Diencephalon (tissue), 1 donor: ENCODE measurements around the gene CLTC. TPM values are rescaled to one million over a fixed set of nuclear protein-coding genes. Genes with fewer than 3 reads are reported as not detected.

ENCODE experiments used
- total RNA-seq: library from RNA; depleted of rRNA; stranded (reverse); fragments of >200 nt; gene quantifications from one replicate; pipeline ENCODE4 v1.2.3, GENCODE V29; 2014

The CLTC gene
- total RNA-seq: 489 TPM

DNA sequence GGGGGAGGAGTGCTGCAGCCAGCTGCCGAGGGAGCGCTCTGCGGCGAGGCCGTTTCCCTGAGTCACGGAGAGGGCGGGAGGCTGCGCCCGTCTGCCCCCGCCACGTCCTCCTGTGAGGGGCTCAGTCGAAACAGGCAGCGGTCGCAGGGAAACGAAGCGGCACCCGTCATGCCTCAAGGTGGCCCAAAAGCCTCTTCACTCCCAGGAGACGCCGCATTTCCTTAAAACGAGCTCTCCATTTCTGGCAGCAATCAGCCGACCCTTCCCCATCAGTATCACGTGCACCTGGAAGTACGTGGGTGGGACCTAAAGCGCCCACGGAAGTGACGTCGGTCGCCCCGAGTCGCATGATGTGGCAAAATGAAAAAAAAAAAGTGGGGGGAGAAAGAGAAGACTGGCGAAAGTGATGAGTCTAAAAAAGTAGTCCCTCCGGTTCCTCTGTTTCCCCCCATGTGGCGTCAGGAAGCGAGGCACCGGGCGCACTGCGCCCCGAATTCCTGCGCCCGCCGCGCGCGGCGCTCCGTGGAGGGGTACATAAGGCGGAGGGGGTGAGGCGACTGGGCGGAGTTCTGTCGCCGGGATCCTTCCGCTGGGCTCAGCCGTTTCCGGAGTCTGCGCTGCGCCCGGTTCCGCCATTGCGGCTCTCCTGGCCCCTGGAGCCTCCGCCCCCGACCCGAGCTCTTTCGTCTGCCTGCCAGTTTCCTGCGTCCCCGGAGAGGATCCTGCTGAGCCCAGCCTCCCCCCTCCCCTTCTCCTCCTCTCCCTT is at the start of gene CLTC:
Gene CLTC (plus strand): TSS at position 598 of the 766 bp plus-strand sequence. CDS start 237 bp downstream, outside the sequence.

DNA sequence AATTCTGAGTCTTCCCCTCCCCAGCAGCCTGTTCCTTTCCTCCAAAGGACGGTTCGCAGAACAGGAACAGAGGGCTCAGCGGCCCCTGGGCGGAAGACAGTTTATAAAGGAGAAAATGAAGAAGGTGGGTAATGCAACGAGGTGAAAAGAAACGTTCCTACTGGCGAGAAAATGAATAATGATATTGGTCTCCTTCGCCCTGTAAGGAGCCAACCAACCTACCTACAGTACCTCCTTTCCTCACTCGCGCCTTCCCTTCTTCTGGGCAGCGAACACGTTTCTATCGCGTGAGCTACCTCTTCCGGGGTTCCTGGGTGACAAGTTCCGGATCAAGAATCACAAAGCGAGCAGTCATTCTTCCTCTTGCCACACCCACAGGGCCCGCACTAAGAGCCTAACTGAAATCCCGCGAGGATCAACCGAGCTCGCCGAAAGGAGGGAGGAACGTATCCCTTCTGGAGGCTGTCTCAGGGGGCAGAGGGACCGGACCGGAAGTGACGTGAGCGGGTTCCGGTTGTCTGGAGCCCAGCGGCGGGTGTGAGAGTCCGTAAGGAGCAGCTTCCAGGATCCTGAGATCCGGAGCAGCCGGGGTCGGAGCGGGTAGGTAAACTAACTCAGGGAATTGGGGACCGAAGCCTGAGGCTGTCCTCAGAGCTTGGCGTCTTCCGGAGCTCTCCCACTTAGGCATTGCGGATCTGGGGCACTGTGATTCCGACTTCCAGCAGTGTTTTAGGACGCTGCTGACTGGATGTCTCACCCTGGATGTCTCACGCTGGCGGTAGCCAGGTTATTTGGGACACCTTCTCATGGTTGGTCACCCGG is 87.7 kb downstream of the CLTC start, which contains the start of the genes PTRH2 and VMP1:
Gene PTRH2 (minus strand): TSS at position 282 of the 822 bp plus-strand sequence. CDS start 9,452 bp downstream, outside the sequence.
Gene VMP1 (plus strand): TSS at position 506 of the 822 bp plus-strand sequence. CDS start 23,793 bp downstream, outside the sequence.

Other genes starting within 250 kb of the CLTC start
- 84.4 TPM for gene DHX40, start 54.3 kb upstream of the CLTC start, total RNA-seq
- gene PTRH2, start 87.5 kb downstream of the CLTC start, total RNA-seq: 19.1 TPM
- gene VMP1, start 87.8 kb downstream of the CLTC start, total RNA-seq: 212 TPM